ENCODE results near the gene GOSR1.

Gene GOSR1

GRCh38 chr17:30475206-30475605, 2.0 kb upstream of the GOSR1 start:
- DNase-seq: no peak
- Mint-ChIP-seq H3K4me1 (peaks cover 12 to 17% of the 10 kb centered on the region in 2 donors), H3K4me3 (no peak overlapping the region), H3K27ac (no peak overlapping the region), H3K36me3 (peaks cover 6 to 8% of the 10 kb centered on the region in 2 donors), H3K9me3 (no peaks in the 10 kb centered on the region), H3K27me3 (no peaks in the 10 kb centered on the region)
- ATAC-seq (replicated peaks): no peak

GRCh38 chr17:30476726-30477082, 504 bp upstream of the GOSR1 start:
- Mint-ChIP-seq H3K27ac (peak overlapping the region; percentile 99), H3K9me3 (no peaks in the 10 kb centered on the region), H3K4me1 (peaks cover 12 to 17% of the 10 kb centered on the region in 2 donors), H3K4me3 (peak overlapping the region; percentile 95 to 96), H3K27me3 (no peaks in the 10 kb centered on the region), H3K36me3 (peaks cover 6 to 12% of the 10 kb centered on the region in 2 donors)
- DNase-seq: no peak
- peak; percentile 28 for ATAC-seq (replicated peaks)

- peaks cover 7 to 17% of the 10 kb centered on the region in 2 donors for H3K36me3 Mint-ChIP-seq
- peaks cover 12 to 18% of the 10 kb centered on the region in 2 donors for H3K4me1 Mint-ChIP-seq
- ATAC-seq (replicated peaks): peak; percentile 53 to 59
Measured at GRCh38 chr17:30477774-30478115, 537 bp downstream of the GOSR1 start.

GRCh38 chr17:30482555-30482954, 5.3 kb downstream of the GOSR1 start:
- Mint-ChIP-seq H3K4me1 (peaks cover 2 to 15% of the 10 kb centered on the region in 2 donors), H3K27me3 (no peaks in the 10 kb centered on the region), H3K27ac (no peak overlapping the region), H3K4me3 (no peak overlapping the region), H3K36me3 (peaks cover 24 to 39% of the 10 kb centered on the region in 2 donors), H3K9me3 (no peaks in the 10 kb centered on the region)
- ATAC-seq (replicated peaks) (no peak), DNase-seq (no peak)

More at GRCh38 chr17:30477774-30478115, 537 bp downstream of the GOSR1 start:
- Mint-ChIP-seq H3K4me3 (peak overlapping the region; percentile 95 to 96), H3K27ac (peak overlapping the region; percentile 99), H3K27me3 (no peaks in the 10 kb centered on the region), H3K9me3 (no peaks in the 10 kb centered on the region)
- DNase-seq: no peak

- Mint-ChIP-seq H3K27me3 (no peaks in the 10 kb centered on the region), H3K4me1 (peaks cover 2 to 15% of the 10 kb centered on the region in 2 donors), H3K27ac (no peak overlapping the region), H3K4me3 (no peak overlapping the region), H3K9me3 (no peaks in the 10 kb centered on the region), H3K36me3 (peaks cover 29 to 36% of the 10 kb centered on the region in 2 donors)
- no peak for DNase-seq
- ATAC-seq (replicated peaks): no peak
Measured at GRCh38 chr17:30483159-30483558, 6.0 kb downstream of the GOSR1 start.

DNA sequence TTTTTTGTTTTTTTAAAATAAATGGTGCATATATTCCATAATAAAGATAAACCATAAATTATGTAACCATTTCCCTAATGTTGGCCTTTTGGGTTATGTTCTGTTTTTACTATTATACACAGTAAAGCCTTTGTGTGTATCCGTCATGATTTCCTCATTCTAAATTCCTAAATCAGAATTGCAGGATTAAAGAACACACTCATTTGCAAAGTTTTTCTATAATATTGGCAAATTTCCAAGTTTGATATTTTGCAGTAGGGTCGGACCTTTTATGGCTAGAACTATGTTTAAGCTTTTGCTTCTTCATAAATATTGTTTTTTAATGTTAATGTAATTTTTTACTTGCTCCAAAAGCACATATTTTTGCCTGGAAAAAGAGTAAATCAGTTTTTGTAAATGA, 16.6 kb downstream of the GOSR1 start:
- DNase-seq: no peak
- Mint-ChIP-seq H3K36me3 (peaks cover 27 to 49% of the 10 kb centered on the region in 2 donors), H3K9me3 (no peaks in the 10 kb centered on the region), H3K27ac (no peak overlapping the region), H3K27me3 (no peaks in the 10 kb centered on the region), H3K4me1 (peaks cover 0 to 3% of the 10 kb centered on the region in 2 donors), H3K4me3 (no peak overlapping the region)
- ATAC-seq (replicated peaks): no peak

DNA sequence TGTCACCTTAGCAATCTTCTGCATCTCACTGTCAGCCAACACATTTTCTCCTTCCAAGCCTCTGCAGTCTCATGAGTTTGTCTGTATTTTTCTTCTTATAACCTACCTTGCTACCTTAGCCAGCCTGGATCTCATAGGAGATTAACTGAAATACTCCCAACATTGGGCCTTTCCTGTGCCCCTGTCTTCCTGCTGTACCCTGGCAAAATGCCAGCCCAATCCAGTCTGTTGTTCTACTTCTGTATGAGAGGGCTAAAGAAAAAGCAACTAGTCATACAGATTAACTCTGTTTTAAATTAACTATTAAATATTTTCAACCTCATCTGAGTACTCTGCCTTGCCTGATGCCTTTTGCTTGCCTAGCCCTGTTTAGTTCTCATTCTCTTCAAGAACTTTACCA, 18.4 kb downstream of the GOSR1 start:
- DNase-seq: no peak
- Mint-ChIP-seq H3K27me3 (no peaks in the 10 kb centered on the region), H3K36me3 (peaks cover 33 to 52% of the 10 kb centered on the region in 2 donors), H3K27ac (peak overlapping the region; percentile 3), H3K4me3 (no peak overlapping the region), H3K9me3 (no peaks in the 10 kb centered on the region), H3K4me1 (peaks cover 0 to 3% of the 10 kb centered on the region in 2 donors)
- no peak for ATAC-seq (replicated peaks)

- ATAC-seq (replicated peaks): no peak
- DNase-seq: no peak
- no peak overlapping the region for H3K4me3 Mint-ChIP-seq
- no peaks in the 10 kb centered on the region for H3K27me3 Mint-ChIP-seq
- no peak overlapping the region for H3K27ac Mint-ChIP-seq
- no peaks in the 10 kb centered on the region for H3K9me3 Mint-ChIP-seq
- H3K4me1 Mint-ChIP-seq: no peaks in the 10 kb centered on the region
- peaks cover 42 to 46% of the 10 kb centered on the region in 2 donors for H3K36me3 Mint-ChIP-seq
Measured at GRCh38 chr17:30503558-30503957, 26.4 kb downstream of the GOSR1 start.

- H3K4me3 Mint-ChIP-seq: no peak overlapping the region
Measured at GRCh38 chr17:30505868-30506417, 28.7 kb downstream of the GOSR1 start.

DNA sequence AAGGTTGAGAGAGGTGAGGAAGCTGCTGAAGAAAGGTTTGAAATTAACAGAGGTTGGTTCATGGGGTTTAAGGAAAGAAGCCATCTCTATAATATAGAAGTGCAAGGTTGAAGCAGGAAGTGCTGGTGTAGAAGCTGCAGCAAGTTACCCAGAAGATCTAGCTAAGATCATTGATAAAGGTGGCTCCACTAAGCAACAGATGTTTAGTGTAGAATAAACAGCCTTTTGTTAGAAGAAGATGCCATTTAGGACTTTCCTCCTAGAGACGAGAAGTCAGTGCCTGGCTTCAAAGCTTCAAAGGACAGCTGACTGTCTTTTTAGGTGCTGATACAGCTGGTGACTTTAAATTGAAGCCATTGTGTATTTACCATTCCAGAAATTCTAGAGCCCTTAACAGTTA, 29.3 kb downstream of the GOSR1 start:
- H3K9me3 Mint-ChIP-seq: no peaks in the 10 kb centered on the region

More at GRCh38 chr17:30505868-30506417, 28.7 kb downstream of the GOSR1 start:
- Mint-ChIP-seq H3K36me3 (peaks cover 30 to 33% of the 10 kb centered on the region in 2 donors), H3K27ac (peak overlapping the region; percentile 37), H3K4me1 (no peaks in the 10 kb centered on the region), H3K27me3 (no peaks in the 10 kb centered on the region), H3K9me3 (no peaks in the 10 kb centered on the region)
- no peak for ATAC-seq (replicated peaks)
- DNase-seq: no peak

GRCh38 chr17:30513346-30513745, 36.1 kb downstream of the GOSR1 start:
- Mint-ChIP-seq H3K4me3 (no peak overlapping the region), H3K27me3 (no peaks in the 10 kb centered on the region), H3K9me3 (no peaks in the 10 kb centered on the region), H3K36me3 (peaks cover 23 to 33% of the 10 kb centered on the region in 2 donors), H3K4me1 (peaks cover 2 to 8% of the 10 kb centered on the region in 2 donors), H3K27ac (no peak overlapping the region)
- DNase-seq (no peak), ATAC-seq (replicated peaks) (no peak)

More for the DNA sequence above, 29.3 kb downstream of the GOSR1 start:
- no peaks in the 10 kb centered on the region for H3K27me3 Mint-ChIP-seq
- H3K4me1 Mint-ChIP-seq: no peaks in the 10 kb centered on the region
- H3K27ac Mint-ChIP-seq: no peak overlapping the region
- no peak overlapping the region for H3K4me3 Mint-ChIP-seq
- H3K36me3 Mint-ChIP-seq: peaks cover 26 to 30% of the 10 kb centered on the region in 2 donors
- DNase-seq (no peak), ATAC-seq (replicated peaks) (no peak)

GRCh38 chr17:30514895-30515596, 37.8 kb downstream of the GOSR1 start:
- no peaks in the 10 kb centered on the region for H3K27me3 Mint-ChIP-seq
- H3K9me3 Mint-ChIP-seq: no peaks in the 10 kb centered on the region
- H3K27ac Mint-ChIP-seq: no peak overlapping the region
- DNase-seq (no peak), ATAC-seq (replicated peaks) (no peak)
- no peak overlapping the region for H3K4me3 Mint-ChIP-seq
- H3K4me1 Mint-ChIP-seq: peaks cover 2 to 8% of the 10 kb centered on the region in 2 donors
- peaks cover 25 to 37% of the 10 kb centered on the region in 2 donors for H3K36me3 Mint-ChIP-seq

DNA sequence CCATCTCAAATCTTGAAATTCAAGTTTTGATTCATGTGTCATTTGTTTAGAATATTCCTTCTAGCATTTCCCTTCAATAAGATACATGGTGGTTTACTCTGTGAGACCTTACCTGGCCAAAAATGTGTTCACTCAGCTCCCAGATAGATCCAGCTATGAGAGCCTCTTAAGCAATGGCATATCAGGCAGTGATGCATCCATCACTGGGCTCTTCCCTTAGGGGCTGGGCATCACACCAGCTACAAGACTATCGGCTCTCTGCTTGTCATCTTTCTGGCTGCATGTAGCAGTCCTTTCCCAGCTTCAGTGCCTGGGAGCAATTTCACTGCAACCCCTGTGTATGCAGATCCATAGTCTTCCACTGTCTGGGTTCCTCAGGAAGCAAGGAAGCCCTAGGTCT, 40.6 kb downstream of the GOSR1 start:
- no peak overlapping the region for H3K4me3 Mint-ChIP-seq
- H3K9me3 Mint-ChIP-seq: no peaks in the 10 kb centered on the region
- no peak for ATAC-seq (replicated peaks)
- H3K27ac Mint-ChIP-seq: no peak overlapping the region
- no peaks in the 10 kb centered on the region for H3K27me3 Mint-ChIP-seq
- peaks cover 38 to 49% of the 10 kb centered on the region in 2 donors for H3K36me3 Mint-ChIP-seq
- DNase-seq: no peak
- peaks cover 2 to 8% of the 10 kb centered on the region in 2 donors for H3K4me1 Mint-ChIP-seq

DNA sequence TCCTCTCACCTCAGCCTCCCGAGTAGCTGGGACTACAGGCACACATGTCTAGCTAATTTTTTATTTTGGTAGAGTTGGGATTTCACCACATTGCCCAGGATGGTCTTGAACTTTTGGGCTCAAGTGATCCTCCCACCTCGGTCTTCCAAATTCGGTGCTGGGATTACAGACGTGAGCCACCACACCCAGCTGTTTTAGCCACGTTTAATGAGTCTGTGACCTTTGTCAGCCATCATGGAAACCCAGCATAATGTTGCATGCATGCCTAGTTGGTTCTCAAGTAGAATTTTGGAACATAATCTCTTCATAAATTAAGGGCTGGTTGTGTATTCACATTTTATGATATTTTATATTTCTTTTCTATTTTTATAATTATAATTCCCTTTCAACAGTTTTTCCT, 42.0 kb downstream of the GOSR1 start:
- ATAC-seq (replicated peaks): no peak

DNA sequence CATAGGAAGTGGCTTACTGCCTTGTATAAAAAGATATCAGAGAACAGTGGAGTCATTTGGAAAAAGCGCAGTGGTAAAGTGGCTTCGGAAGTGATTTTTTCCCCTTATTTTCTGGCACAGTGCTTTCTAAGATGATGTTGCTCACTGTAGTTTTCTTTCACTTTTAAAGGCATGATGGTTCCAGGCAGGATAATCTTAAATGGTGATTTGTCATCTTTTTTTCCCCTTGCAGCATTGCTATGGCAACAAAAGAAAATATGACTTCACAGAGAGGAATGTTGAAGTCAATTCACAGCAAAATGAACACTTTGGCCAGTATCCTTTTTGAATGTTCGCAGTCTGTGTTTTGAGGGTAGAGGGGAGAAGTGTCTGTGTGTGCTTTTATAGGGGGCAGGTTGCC, 42.5 kb downstream of the GOSR1 start:
- Mint-ChIP-seq H3K27me3 (no peaks in the 10 kb centered on the region), H3K4me1 (peaks cover 2 to 8% of the 10 kb centered on the region in 2 donors), H3K9me3 (no peaks in the 10 kb centered on the region), H3K27ac (no peak overlapping the region), H3K36me3 (peaks cover 38 to 54% of the 10 kb centered on the region in 2 donors), H3K4me3 (no peak overlapping the region)
- DNase-seq (no peak), ATAC-seq (replicated peaks) (no peak)

More for the DNA sequence above, 42.0 kb downstream of the GOSR1 start:
- Mint-ChIP-seq H3K4me1 (peaks cover 2 to 8% of the 10 kb centered on the region in 2 donors), H3K36me3 (peaks cover 42 to 53% of the 10 kb centered on the region in 2 donors), H3K4me3 (no peak overlapping the region), H3K27ac (no peak overlapping the region), H3K9me3 (no peaks in the 10 kb centered on the region), H3K27me3 (no peaks in the 10 kb centered on the region)
- DNase-seq: no peak
